Ramos (cell line): ENCODE measurements around the gene PLEKHA6.

Experiments used
- in situ Hi-C: fragments of 300-500 bp; cut with MboI; formaldehyde crosslinking; loops from one replicate; pipeline ENCODE4 v1.14.3; 2022; ENCODE audit warnings: low sequenced_read_pairs; ENCODE audit not compliant: unreplicated experiment

PLEKHA6 gene

DNA sequence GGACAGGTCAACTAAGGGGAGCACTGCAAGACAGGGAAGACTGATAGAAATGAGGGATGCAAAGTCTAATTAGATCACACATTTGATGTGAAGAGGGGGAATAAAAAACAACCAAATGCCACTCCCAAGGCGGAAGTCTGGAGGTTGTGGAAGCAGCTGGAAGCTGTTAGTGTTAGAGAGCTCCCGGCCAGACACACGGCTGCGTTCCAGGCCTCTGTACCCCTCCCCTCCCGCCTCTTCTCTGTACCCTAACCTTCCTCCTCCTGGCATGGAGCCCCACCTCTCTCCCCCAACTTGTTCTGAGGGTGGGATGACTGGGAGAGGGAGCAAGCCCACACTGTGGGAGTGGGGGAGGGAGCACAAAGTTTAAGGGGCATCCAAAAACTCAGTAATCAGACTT is 67.0 kb downstream of the PLEKHA6 start:
- in situ Hi-C loops = no loop called here

DNA sequence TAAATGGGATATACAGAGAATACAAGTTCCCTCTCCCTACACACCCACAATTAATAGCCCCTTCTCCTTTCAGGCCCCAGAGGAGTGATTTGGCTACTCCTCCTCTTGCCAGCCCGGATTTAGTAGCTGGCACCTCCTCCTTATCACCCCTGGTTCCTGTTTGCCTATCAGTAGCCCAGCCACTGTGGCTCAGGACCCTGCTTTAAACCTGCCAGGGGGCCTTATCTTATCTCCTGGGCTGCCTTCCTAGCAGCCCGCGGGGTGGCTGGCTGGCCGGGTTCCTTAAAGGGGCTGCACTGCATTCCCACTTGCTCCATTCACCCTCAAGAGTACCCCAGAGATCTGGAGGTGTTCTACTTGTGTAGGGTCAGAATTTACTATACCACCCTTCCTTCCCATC is 70.4 kb downstream of the PLEKHA6 start:
- in situ Hi-C loops = no loop called here

GRCh38 chr1:204288021-204288588 is 71.6 kb downstream of the PLEKHA6 start:
- in situ Hi-C loops = no loop called here

DNA sequence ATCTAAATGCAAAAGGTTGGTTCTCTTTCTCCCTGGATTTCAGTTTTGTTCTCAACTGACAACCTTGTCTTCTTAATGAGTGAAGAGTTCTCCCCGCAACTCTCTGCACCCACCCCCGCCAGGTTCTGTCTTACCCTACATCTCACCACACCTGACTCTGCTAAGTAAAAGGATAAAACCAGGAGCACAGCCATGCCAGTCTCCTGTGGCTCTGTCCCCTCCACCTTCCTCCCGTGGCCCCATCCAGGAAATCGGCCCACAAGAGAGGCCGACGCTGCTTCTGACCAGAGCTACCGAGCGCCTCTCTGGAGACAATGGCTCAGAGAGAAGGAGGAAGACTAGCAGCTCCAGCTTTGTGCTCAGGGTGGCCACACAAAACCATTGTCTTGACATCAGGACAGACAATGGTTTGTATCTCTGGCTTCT is 72.2 kb downstream of the PLEKHA6 start:
- in situ Hi-C loops = no loop called here

DNA sequence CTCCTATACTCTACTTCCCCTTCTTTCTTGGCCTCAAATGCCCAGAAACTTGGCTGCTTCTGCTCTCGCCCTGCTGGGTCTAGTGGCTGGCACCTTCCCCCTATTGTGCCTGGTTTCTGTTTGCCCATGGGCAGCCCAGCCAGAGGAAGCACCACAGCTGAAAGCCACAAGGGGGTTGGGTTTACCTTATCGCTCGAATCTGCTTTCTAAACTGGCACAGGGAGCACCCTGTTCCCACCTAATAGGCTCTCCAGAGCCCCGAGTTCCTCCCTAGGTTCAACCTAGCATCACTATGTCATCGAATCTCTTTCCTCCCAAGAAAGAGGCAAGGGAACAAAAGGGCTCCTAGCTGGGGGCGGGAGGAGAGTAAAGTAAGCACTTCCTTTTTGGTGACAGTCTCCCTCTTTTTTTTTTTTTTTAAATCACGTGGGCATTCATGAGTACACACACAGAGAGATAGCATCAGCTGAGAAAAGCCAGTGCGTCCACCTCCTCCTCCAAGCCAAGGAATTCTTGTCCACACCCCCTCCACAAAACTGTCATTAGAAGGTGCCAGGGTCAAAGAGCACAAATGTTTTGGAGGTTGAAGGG is 72.8 kb downstream of the PLEKHA6 start:
- in situ Hi-C loops = no loop called here

- in situ Hi-C loops = no loop called here
Observed at GRCh38 chr1:204286315-204286714, 73.4 kb downstream of the PLEKHA6 start.

- in situ Hi-C loops = no loop called here
Observed at GRCh38 chr1:204285436-204286305, 74.1 kb downstream of the PLEKHA6 start.

DNA sequence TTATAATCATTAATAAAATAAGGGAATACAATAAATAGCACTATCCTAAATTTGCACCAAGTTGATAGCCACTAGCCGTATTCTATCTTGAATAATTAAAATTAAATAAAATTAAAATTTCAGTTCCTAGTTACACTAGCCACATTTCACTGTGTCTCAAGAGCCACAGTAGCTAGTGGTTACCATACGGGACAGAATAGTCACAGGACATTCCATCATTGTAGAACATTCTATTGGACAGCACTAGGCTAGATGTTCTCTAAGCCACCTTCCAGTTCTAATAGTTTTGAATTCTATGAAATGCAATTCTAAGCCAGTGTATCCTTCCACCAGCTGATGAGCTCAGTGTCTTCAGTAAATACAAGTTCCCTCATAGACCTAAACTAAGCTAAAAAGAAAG is 74.8 kb downstream of the PLEKHA6 start:
- in situ Hi-C loops = no loop called here

DNA sequence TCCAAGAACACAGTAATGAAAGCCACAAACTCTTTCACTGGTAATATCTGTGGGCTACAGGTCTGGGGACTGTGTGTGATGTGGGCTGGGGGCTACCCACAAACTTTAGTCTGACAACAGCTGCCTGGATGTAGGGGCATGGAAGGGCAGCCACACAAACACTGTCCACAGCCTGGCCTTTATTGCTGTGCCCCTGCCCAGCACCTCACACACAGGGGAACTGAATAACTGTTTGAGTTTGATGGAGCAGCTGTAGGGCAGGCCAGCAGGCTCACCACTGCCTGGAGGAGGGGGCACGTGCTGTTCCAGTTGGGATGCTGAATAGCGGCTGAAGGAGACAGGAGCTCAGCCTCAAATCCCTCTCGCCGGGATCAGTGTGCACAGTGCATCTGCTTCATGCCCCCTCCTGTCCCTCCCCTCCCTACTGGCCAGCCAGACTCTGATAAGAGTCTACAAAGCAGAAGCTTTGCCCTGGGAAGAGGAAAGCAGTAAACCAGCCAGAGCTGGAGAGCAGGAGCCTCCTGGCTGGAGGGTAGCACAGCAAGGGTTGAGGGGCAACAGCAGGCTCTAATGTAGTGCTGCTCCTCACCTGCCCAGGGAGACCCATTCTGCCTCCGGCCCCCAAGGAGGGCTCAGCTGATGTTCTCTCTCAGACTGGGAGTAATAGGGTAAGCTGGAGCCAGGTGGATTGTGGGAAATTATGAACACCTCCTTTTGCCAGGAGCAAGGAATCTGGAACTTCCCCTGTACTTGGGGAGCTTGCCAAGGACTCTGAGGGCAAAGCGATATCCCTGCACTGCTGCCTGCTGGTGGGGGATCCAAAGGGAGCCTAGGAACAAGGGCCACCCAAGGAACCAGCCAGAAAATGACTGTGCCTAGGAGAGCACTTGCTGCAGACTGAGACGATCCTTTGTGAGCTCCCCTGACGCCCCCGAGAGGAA is 75.7 kb downstream of the PLEKHA6 start:
- in situ Hi-C loops = no loop called here

- in situ Hi-C loops = no loop called here
Observed at GRCh38 chr1:204282761-204283221, 76.9 kb downstream of the PLEKHA6 start.

DNA sequence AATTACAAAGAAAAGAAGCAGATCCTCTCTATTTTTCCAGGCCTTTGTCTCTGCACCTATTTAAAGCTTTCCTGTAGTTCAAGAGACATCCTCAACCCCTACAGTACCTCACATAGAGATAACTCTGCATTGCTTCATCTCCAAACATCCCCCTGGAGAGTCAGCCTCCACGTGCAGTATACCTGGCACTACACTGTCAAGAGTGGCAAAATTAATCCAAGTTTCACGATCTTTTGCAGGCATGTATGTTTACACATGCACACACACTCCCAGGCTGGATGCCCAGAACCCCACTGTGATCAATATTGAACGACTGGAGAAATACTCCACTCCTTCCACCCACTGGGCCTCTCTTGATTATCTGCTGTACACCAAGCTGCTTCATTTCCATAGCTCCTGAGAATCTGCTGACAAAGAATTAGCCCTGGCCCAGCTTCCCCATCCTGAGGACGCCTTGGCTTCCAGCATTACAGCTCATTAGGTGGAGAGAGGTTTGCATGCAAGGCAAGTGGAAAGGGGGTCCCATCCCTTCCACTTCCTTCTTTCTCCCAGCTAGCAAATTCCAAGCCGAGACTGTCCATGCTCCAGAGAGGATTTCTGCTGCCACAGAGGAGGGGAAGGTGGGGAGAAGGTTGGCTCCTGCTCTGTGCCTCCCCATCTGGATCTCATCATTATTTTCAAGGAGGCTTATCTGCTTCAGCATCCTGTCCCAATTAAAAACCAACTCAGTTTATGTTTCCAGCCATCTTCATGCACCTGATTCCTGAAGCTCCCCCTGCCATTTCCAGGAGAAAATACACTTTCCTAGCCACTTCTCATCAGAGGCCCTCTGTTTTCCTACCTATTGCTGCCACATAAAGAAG is 79.4 kb downstream of the PLEKHA6 start:
- in situ Hi-C loops = no loop called here

DNA sequence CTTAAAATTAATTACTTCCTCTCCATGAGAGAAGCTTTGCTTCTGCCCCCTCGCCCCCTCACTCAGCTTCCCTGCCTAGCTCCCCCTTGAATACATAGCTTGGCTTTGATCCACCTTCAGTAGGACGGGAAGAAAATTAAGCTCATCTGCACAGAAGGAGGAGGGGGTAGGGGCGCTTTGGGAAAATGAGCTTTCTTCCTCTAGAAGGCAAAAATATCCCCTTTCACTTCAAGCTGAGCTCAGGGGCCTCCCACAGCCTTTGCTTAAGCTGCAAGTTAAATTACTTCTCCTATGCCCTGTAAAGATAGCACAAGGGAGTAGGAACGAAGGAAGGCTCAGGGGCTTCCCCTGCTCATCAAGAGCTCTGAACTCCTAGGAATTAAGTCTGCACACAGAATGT is 80.8 kb downstream of the PLEKHA6 start:
- in situ Hi-C loops = no loop called here

DNA sequence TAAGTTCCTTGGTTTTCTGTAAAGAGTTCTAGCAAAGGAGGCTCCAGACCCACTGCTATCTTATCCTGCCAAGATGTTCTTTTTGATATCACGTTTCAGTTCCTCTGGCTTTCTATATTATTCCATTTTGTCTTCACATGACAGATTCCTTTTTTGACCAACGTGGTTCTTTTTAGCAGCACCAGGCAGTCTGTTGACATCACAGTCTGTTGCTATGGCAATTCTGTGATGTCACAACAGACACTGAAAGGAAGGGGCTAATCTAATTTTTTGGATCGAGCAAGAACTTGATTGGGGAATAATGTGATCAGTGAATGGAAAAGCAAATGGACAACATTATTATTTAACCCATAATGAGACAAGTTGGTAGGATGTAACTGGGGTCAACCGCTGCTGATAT is 81.5 kb downstream of the PLEKHA6 start:
- in situ Hi-C loops = no loop called here

DNA sequence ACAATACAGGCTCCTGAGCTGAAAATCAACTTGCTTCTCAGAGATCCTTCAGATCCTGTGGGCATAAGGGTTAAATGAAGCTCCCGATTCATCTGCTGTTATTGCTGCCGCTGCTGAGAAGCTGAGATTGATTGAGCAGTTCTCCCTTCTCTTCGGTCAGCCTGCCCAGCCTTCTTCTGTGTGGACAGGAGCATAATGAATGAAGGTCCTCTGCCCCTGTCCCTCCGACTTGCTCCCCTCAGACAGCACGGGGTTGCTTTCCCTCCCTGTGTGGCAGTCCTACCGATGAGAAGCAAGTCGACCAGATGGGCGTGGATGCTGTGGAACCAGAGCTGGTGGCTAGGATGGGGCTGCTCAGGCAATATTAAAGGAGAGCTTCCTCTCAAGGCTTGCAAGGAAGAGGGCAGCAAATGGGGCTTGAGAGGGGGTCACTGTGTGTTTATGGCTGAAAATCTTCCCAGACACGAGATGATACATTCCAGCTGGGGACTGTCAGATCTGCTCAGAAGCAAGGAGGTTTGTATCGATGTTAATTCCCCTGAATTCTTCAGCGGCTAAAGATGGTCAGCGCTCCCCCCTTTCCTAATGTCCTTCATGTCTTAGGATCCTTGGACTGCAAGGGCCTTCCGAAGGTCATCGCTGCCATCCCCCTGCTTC is 82.0 kb downstream of the PLEKHA6 start:
- in situ Hi-C loops = no loop called here

- in situ Hi-C loops = no loop called here
Observed at GRCh38 chr1:204275695-204276370, 83.9 kb downstream of the PLEKHA6 start.

- in situ Hi-C loops = no loop called here
Observed at GRCh38 chr1:204274446-204274845, 85.3 kb downstream of the PLEKHA6 start.

GRCh38 chr1:204272505-204272904 is 87.2 kb downstream of the PLEKHA6 start:
- in situ Hi-C loops = no loop called here

DNA sequence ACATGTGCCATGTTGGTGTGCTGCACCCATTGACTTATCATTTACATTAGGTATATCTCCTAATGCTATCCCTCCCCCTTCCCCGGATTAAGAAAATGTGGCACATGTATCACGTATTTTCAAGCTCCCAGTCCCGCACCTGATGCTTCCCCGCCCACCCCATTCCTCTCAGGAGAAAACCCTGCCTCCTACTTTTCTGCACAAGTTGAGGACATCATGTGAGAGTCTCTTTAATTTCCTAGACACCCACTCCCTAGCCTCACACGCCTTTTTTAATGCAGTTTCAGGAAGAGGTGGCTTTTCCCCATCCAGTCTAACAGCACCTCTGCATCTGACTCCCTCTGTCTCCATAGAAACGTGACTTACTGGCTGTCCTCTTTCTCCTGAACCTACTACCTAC is 87.8 kb downstream of the PLEKHA6 start:
- in situ Hi-C loops = no loop called here
